ENCODE results near the gene RYR2. TPM values are rescaled to one million over a fixed set of nuclear protein-coding genes. Genes with fewer than 3 reads are reported as not detected.

RYR2 gene
- total and polyA plus RNA-seq, 4 experiments from 2014 or later: not detected

DNA sequence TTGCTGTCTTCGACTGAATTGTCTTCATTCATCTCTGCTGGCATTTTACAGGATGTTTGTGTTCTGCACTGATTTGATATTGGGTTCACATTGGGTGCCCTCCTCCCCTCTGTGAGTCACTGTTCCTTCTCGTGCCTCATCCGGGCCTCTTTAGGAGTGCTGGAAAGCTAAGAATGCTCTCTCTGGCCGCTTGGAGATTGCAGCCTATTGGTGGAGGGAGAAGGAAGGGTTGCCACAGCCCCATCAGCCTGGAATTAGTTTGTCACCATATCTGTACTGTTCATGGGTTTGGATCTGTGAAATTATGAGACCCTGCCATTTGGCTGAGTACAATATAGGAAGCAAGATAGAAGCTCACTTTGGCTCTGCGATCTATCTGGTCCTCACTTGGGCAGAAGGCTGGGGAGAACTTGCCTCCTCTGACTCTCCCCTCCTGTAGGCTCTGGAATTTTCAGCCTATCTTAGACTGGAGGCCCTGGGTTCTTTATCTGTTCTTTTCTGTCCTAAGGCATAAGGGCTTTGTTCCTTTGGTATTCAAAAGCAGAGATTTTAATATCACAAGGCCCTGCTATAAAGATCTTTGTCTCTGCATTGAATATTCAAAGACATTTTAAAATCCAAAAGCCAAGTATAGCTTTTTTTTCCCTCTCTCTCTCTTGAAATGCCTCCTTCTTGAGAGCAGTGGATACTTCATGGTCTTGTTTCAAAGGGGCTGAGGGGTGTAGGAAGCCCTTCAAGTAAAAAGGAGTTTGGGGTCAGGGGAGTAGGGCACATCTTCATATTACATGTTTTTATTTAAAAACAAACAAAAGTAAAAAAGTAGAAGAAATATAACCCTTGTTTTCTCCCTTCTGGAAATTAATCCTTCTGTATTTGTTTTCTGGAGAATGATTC is 500.8 kb downstream of the RYR2 start:
- Histone ChIP-seq H3K27me3 (ENCODE audit: insufficient read depth, low read length) (no peaks in the 10 kb centered on the region), H3K4me1 (ENCODE audit: insufficient read depth, low read length) (no peaks in the 10 kb centered on the region), H3K9me3 (ENCODE audit: control insufficient read depth in 1 of 2, low read length in 2 of 2) (no peaks in the 10 kb centered on the region), H3K4me3 (ENCODE audit: low read length in 2 of 2) (no peak overlapping the region), H3K27ac (ENCODE audit: low read depth, low read length) (no peak overlapping the region), H3K36me3 (ENCODE audit: insufficient read depth, low read length) (no peaks in the 10 kb centered on the region)
- Mint-ChIP-seq H3K36me3 (no peaks in the 10 kb centered on the region), H3K4me1 (no peaks in the 10 kb centered on the region), H3K27me3 (no peaks in the 10 kb centered on the region), H3K9me3 (no peaks in the 10 kb centered on the region), H3K4me3 (no peak overlapping the region), H3K27ac (no peak overlapping the region)
- ChIA-PET CTCF (ENCODE audit: partially characterized antibody) (interaction anchor here (1.4 kb wide), 1 partner anchor 19 kb away, joined by 5 read pairs; no protein-coding TSS in a partner anchor), POLR2A (ENCODE audit: partially characterized antibody) (no interaction called here)
- no peak for DNase-seq
- intact Hi-C loops (cut with micrococcal nuclease): no loop called here

GRCh38 chr1:237553078-237553477 is 511.1 kb downstream of the RYR2 start:
- H3K9me3 ChIP-seq (ENCODE audit: control insufficient read depth in 1 of 2, low read length in 2 of 2): no peaks in the 10 kb centered on the region
- no peaks in the 10 kb centered on the region for H3K36me3 Mint-ChIP-seq
- no peak for DNase-seq
- H3K27me3 ChIP-seq (ENCODE audit: insufficient read depth, low read length): no peaks in the 10 kb centered on the region
- H3K4me3 Mint-ChIP-seq: no peak overlapping the region
- H3K27ac Mint-ChIP-seq: no peak overlapping the region
- peaks cover 0 to 6% (median 0%) of the 10 kb centered on the region in 8 donors for H3K9me3 Mint-ChIP-seq
- intact Hi-C loops (cut with micrococcal nuclease): no loop called here
- H3K4me3 ChIP-seq (ENCODE audit: low read length in 2 of 2): no peak overlapping the region
- ChIA-PET POLR2A (ENCODE audit: partially characterized antibody) (no interaction called here), CTCF (ENCODE audit: partially characterized antibody) (interaction anchor here (1.0 to 2.7 kb wide), 2 partner anchors 9 to 11 kb away, joined by 3 to 10 read pairs; no protein-coding TSS in a partner anchor)
- no peaks in the 10 kb centered on the region for H3K27me3 Mint-ChIP-seq
- no peaks in the 10 kb centered on the region for H3K4me1 ChIP-seq (ENCODE audit: insufficient read depth, low read length)
- no peaks in the 10 kb centered on the region for H3K36me3 ChIP-seq (ENCODE audit: insufficient read depth, low read length)
- no peaks in the 10 kb centered on the region for H3K4me1 Mint-ChIP-seq
- H3K27ac ChIP-seq (ENCODE audit: low read depth, low read length): no peak overlapping the region

GRCh38 chr1:237556911-237557310 is 514.9 kb downstream of the RYR2 start:
- Histone ChIP-seq H3K9me3 (ENCODE audit: control insufficient read depth in 1 of 2, low read length in 2 of 2) (no peaks in the 10 kb centered on the region), H3K4me3 (ENCODE audit: low read length in 2 of 2) (no peak overlapping the region), H3K4me1 (ENCODE audit: insufficient read depth, low read length) (no peaks in the 10 kb centered on the region), H3K27ac (ENCODE audit: low read depth, low read length) (no peak overlapping the region), H3K36me3 (ENCODE audit: insufficient read depth, low read length) (no peaks in the 10 kb centered on the region), H3K27me3 (ENCODE audit: insufficient read depth, low read length) (no peaks in the 10 kb centered on the region)
- CTCF ChIA-PET (ENCODE audit: partially characterized antibody): interaction anchor here (0.6 to 2.0 kb wide), 4 partner anchors 10 to 185 kb away, joined by 3 to 4 read pairs (median 4); no protein-coding TSS in a partner anchor
- H3K4me3 Mint-ChIP-seq: no peak overlapping the region
- POLR2A ChIA-PET (ENCODE audit: partially characterized antibody): no interaction called here
- peaks cover 0 to 2% of the 10 kb centered on the region in 2 donors for H3K27me3 Mint-ChIP-seq
- intact Hi-C loops (cut with micrococcal nuclease): no loop called here
- no peaks in the 10 kb centered on the region for H3K36me3 Mint-ChIP-seq
- H3K27ac Mint-ChIP-seq: peak overlapping the region in 1 of 7 donors; percentile 5
- H3K4me1 Mint-ChIP-seq: no peaks in the 10 kb centered on the region
- peaks cover 0 to 6% (median 4%) of the 10 kb centered on the region in 8 donors for H3K9me3 Mint-ChIP-seq
- DNase-seq: no peak

DNA sequence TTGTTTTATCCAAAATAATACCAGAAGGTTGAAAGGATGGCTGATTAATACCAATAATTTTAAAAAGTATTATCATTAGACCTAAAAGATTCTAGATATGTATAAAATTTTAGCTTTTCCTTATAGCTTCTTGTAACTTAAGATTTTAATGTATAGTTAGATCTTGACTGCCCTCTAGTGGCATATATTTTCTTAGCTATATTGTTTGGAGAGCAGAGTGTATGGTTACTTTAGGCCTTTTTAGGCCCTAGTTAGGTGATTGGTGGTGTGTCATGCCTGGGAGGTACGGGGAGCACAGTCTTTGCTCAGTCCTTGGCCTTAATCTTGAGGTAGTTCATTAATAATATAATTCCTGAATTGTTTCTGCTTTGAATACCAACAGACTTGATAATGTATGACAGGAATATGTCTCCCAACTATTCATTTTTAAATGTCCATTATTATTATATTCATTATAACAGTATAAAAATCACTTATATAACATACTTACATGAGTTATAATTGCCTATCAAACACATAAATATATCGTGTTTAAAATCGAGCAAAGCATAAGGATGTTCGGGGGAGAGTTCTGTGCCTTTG is 520.3 kb downstream of the RYR2 start:
- Mint-ChIP-seq H3K27me3 (peaks cover 0 to 2% of the 10 kb centered on the region in 2 donors), H3K4me1 (peaks cover 0 to 3% (median 0%) of the 10 kb centered on the region in 4 donors), H3K27ac (no peak overlapping the region), H3K9me3 (peaks cover 0 to 6% (median 4%) of the 10 kb centered on the region in 8 donors), H3K36me3 (no peaks in the 10 kb centered on the region), H3K4me3 (no peak overlapping the region)
- Histone ChIP-seq H3K4me3 (ENCODE audit: low read length in 2 of 2) (no peak overlapping the region), H3K36me3 (ENCODE audit: insufficient read depth, low read length) (no peaks in the 10 kb centered on the region), H3K27ac (ENCODE audit: low read depth, low read length) (no peak overlapping the region), H3K4me1 (ENCODE audit: insufficient read depth, low read length) (no peaks in the 10 kb centered on the region), H3K9me3 (ENCODE audit: control insufficient read depth in 1 of 2, low read length in 2 of 2) (no peaks in the 10 kb centered on the region), H3K27me3 (ENCODE audit: insufficient read depth, low read length) (no peaks in the 10 kb centered on the region)
- intact Hi-C loops (cut with micrococcal nuclease): loop anchor here (10.0 kb wide), 1 partner anchor 958 kb away; the partner anchor contains the start of gene HEATR1
- ChIA-PET POLR2A (ENCODE audit: partially characterized antibody) (no interaction called here), CTCF (ENCODE audit: partially characterized antibody) (interaction anchor here (0.7 to 3.5 kb wide), 12 partner anchors 8 to 1458 kb away, joined by 3 to 16 read pairs (median 6); no protein-coding TSS in a partner anchor)
- peak in 4 of 5 donors; percentile 32 to 46 (median 39) for DNase-seq

- H3K36me3 ChIP-seq (ENCODE audit: insufficient read depth, low read length): no peaks in the 10 kb centered on the region
- H3K9me3 ChIP-seq (ENCODE audit: control insufficient read depth in 1 of 2, low read length in 2 of 2): no peaks in the 10 kb centered on the region
- H3K27me3 Mint-ChIP-seq: peaks cover 0 to 2% of the 10 kb centered on the region in 2 donors
- no peak for DNase-seq
- no peaks in the 10 kb centered on the region for H3K36me3 Mint-ChIP-seq
- H3K4me3 ChIP-seq (ENCODE audit: low read length in 2 of 2): no peak overlapping the region
- peaks cover 0 to 3% (median 0%) of the 10 kb centered on the region in 4 donors for H3K4me1 Mint-ChIP-seq
- H3K4me1 ChIP-seq (ENCODE audit: insufficient read depth, low read length): no peaks in the 10 kb centered on the region
- H3K9me3 Mint-ChIP-seq: no peaks in the 10 kb centered on the region
- CTCF ChIA-PET (ENCODE audit: partially characterized antibody): no interaction called here
- POLR2A ChIA-PET (ENCODE audit: partially characterized antibody): no interaction called here
- peak overlapping the region in 1 of 7 donors; percentile 18 for H3K27ac Mint-ChIP-seq
- intact Hi-C loops (cut with micrococcal nuclease): loop anchor here (10.0 kb wide), 1 partner anchor 960 kb away; the partner anchor contains the start of gene HEATR1
- no peak overlapping the region for H3K27ac ChIP-seq (ENCODE audit: low read depth, low read length)
- no peak overlapping the region for H3K4me3 Mint-ChIP-seq
- H3K27me3 ChIP-seq (ENCODE audit: insufficient read depth, low read length): no peaks in the 10 kb centered on the region
These were observed 523.3 kb downstream of the RYR2 start for GRCh38 chr1:237565236-237565635.

DNA sequence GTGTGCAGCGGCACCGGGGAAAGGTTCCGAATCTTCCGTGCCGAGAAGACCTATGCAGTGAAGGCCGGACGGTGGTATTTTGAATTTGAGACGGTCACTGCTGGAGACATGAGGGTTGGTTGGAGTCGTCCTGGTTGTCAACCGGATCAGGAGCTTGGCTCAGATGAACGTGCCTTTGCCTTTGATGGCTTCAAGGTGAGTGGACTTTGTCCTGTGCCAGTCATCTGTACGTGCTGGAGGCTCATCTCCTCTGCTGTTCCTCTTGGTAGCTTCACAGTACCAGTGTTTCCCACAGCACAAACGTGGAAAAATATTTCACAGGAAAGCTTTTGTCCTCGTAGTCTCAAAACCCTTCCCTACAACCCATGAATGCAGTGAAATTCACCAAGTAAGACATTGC is 524.6 kb downstream of the RYR2 start:
- Mint-ChIP-seq H3K36me3 (no peaks in the 10 kb centered on the region), H3K9me3 (no peaks in the 10 kb centered on the region), H3K27me3 (no peaks in the 10 kb centered on the region), H3K27ac (no peak overlapping the region), H3K4me1 (peaks cover 0 to 3% (median 0%) of the 10 kb centered on the region in 4 donors), H3K4me3 (no peak overlapping the region)
- H3K4me1 ChIP-seq (ENCODE audit: insufficient read depth, low read length): no peaks in the 10 kb centered on the region
- intact Hi-C loops (cut with micrococcal nuclease): loop anchor here (10.0 kb wide), 1 partner anchor 962 kb away; the partner anchor contains the start of gene HEATR1
- ChIA-PET CTCF (ENCODE audit: partially characterized antibody) (interaction anchor here (1.1 kb wide), 1 partner anchor 10 kb away, joined by 4 read pairs; no protein-coding TSS in a partner anchor), POLR2A (ENCODE audit: partially characterized antibody) (no interaction called here)
- H3K9me3 ChIP-seq (ENCODE audit: control insufficient read depth in 1 of 2, low read length in 2 of 2): no peaks in the 10 kb centered on the region
- no peak overlapping the region for H3K27ac ChIP-seq (ENCODE audit: low read depth, low read length)
- H3K36me3 ChIP-seq (ENCODE audit: insufficient read depth, low read length): no peaks in the 10 kb centered on the region
- no peak overlapping the region for H3K4me3 ChIP-seq (ENCODE audit: low read length in 2 of 2)
- DNase-seq: no peak
- H3K27me3 ChIP-seq (ENCODE audit: insufficient read depth, low read length): no peaks in the 10 kb centered on the region

GRCh38 chr1:237568955-237569354 is 527.0 kb downstream of the RYR2 start:
- H3K27me3 ChIP-seq (ENCODE audit: insufficient read depth, low read length): no peaks in the 10 kb centered on the region
- H3K36me3 ChIP-seq (ENCODE audit: insufficient read depth, low read length): no peaks in the 10 kb centered on the region
- Mint-ChIP-seq H3K9me3 (no peaks in the 10 kb centered on the region), H3K36me3 (no peaks in the 10 kb centered on the region), H3K4me1 (peaks cover 0 to 3% (median 0%) of the 10 kb centered on the region in 4 donors), H3K27ac (no peak overlapping the region), H3K27me3 (peaks cover 0 to 2% of the 10 kb centered on the region in 2 donors), H3K4me3 (no peak overlapping the region)
- H3K4me3 ChIP-seq (ENCODE audit: low read length in 2 of 2): no peak overlapping the region
- CTCF ChIA-PET (ENCODE audit: partially characterized antibody): no interaction called here
- no peak for DNase-seq
- intact Hi-C loops (cut with micrococcal nuclease): loop anchor here (10.0 kb wide), 1 partner anchor 964 kb away; the partner anchor contains the start of gene HEATR1
- H3K9me3 ChIP-seq (ENCODE audit: control insufficient read depth in 1 of 2, low read length in 2 of 2): no peaks in the 10 kb centered on the region
- no peak overlapping the region for H3K27ac ChIP-seq (ENCODE audit: low read depth, low read length)
- H3K4me1 ChIP-seq (ENCODE audit: insufficient read depth, low read length): no peaks in the 10 kb centered on the region
- POLR2A ChIA-PET (ENCODE audit: partially characterized antibody): no interaction called here

All from CD4-positive, alpha-beta memory T cell (primary cell).